Neural cell (in vitro differentiated cells): Measurements from ENCODE around the gene KRTAP5-9. TPM values are rescaled to one million over a fixed set of nuclear protein-coding genes. Genes with fewer than 3 reads are reported as not detected.

Experiments
- H2AFZ ChIP-seq: fragments of 200-600, 300-800 bp; sonication (generic), shearing (Covaris generic); 2 replicates; pipeline ENCODE4 v1.6.0; 2014; ENCODE audit warnings: low read depth, mild to moderate bottlenecking, antibody characterized with exemption, low read length, moderate library complexity
- H3F3A ChIP-seq: fragments of 200-600 bp; shearing (Covaris generic); 2 replicates; pipeline ENCODE4 v1.6.1; 2016; ENCODE audit warnings: mild to moderate bottlenecking, moderate library complexity, mixed read lengths, antibody characterized with exemption, low read length; ENCODE audit not compliant: insufficient read depth, poor library complexity, severe bottlenecking
- H3K27ac ChIP-seq: fragments of 200-600, 300-800 bp; sonication (generic), shearing (Covaris generic); 2 replicates; pipeline ENCODE4 v1.5.1; 2014; ENCODE audit warnings: mild to moderate bottlenecking, low read length, moderate library complexity
- H3K27me3 ChIP-seq: fragments of 300-800, 200-600 bp; sonication (generic), shearing (Covaris generic); 2 replicates; pipeline ENCODE4 v1.6.0; 2014; ENCODE audit warnings: mild to moderate bottlenecking, low read depth, low read length, moderate library complexity; ENCODE audit not compliant: insufficient read depth
- H3K36me3 ChIP-seq: fragments of 300-800, 200-600 bp; sonication (generic), shearing (Covaris generic); 2 replicates; pipeline ENCODE4 v1.5.1; 2014; ENCODE audit warnings: mild to moderate bottlenecking, antibody characterized with exemption, low read length, moderate library complexity; ENCODE audit not compliant: insufficient read depth
- H3K4me2 ChIP-seq: fragments of 300-800, 200-600 bp; sonication (generic), shearing (Covaris generic); 2 replicates; pipeline ENCODE4 v1.6.0; 2014; ENCODE audit warnings: mild to moderate bottlenecking, low read length
- H3K4me3 ChIP-seq: fragments of 300-800, 200-600 bp; sonication (generic), shearing (Covaris generic); 2 replicates; pipeline ENCODE4 v1.5.1; 2014; ENCODE audit warnings: mild to moderate bottlenecking, low read length, moderate library complexity
- H3K79me2 ChIP-seq: fragments of 200-600 bp; shearing (Covaris generic); replicated peaks from 2 replicates; pipeline ENCODE4 v1.6.0; 2014; ENCODE audit warnings: mild to moderate bottlenecking, low read length, moderate library complexity; ENCODE audit not compliant: insufficient read depth
- H3K9ac ChIP-seq: fragments of 300-800, 200-600 bp; sonication (generic), shearing (Covaris generic); 2 replicates; pipeline ENCODE4 v1.6.1; 2016; ENCODE audit warnings: mild to moderate bottlenecking, low read length, mixed read lengths
- H3K9me2 ChIP-seq: fragments of 200-600 bp; shearing (Covaris generic); 2 replicates; pipeline ENCODE4 v1.6.1; 2016; ENCODE audit warnings: mild to moderate bottlenecking, low read length, mixed read lengths; ENCODE audit not compliant: insufficient read depth
- H3K9me3 ChIP-seq: fragments of 200-600, 300-800 bp; sonication (generic), shearing (Covaris generic); 2 replicates; pipeline ENCODE4 v1.6.1; 2016; ENCODE audit warnings: mild to moderate bottlenecking, mixed run types, low read length, moderate library complexity, mixed read lengths
- H4K20me1 ChIP-seq: fragments of 200-600 bp; shearing (Covaris generic); 2 replicates; pipeline ENCODE4 v1.6.1; 2016; ENCODE audit warnings: mild to moderate bottlenecking, mixed run types; ENCODE audit not compliant: insufficient read depth
- EP300 ChIP-seq: fragments of 450-650 bp; conservative IDR thresholded peaks from 2 replicates; pipeline ENCODE4 v1.6.1; 2014; ENCODE audit warnings: antibody characterized with exemption, mild to moderate bottlenecking, moderate library complexity; ENCODE audit not compliant: poor library complexity, severe bottlenecking
- EZH2 ChIP-seq: fragments of 200-600, 300-800 bp; shearing (Covaris generic), sonication (generic); IDR thresholded peaks from 2 replicates; pipeline ENCODE4 v1.6.1; 2014; ENCODE audit warnings: antibody characterized with exemption, low read length, borderline replicate concordance, mild to moderate bottlenecking; ENCODE audit not compliant: insufficient read depth, poor library complexity, severe bottlenecking
- MXI1 ChIP-seq: fragments of 450-650 bp; conservative IDR thresholded peaks from 2 replicates; pipeline ENCODE4 v1.6.1; 2014; ENCODE audit warnings: antibody characterized with exemption, mild to moderate bottlenecking; ENCODE audit not compliant: poor library complexity, severe bottlenecking
- POLR2AphosphoS5 ChIP-seq: IDR thresholded peaks from 2 replicates; pipeline ENCODE4 v1.6.1; 2012
- RAD21 ChIP-seq: fragments of 450-650 bp; conservative IDR thresholded peaks from 2 replicates; pipeline ENCODE4 v1.6.1; 2014; ENCODE audit warnings: antibody characterized with exemption, mild to moderate bottlenecking, moderate library complexity
- SMC3 ChIP-seq: fragments of 450-650 bp; conservative IDR thresholded peaks from 2 replicates; pipeline ENCODE4 v1.6.1; 2014; ENCODE audit warnings: antibody characterized with exemption, mild to moderate bottlenecking, moderate library complexity; ENCODE audit not compliant: poor library complexity
- TAF1 ChIP-seq: IDR thresholded peaks from 2 replicates; pipeline ENCODE4 v1.6.1; 2012; ENCODE audit warnings: low read depth
- polyA plus RNA-seq: library from polyadenylated mRNA; depleted of rRNA; stranded (reverse); fragments of >200 nt; gene quantifications from 2 replicates; pipeline ENCODE4 v1.2.3, GENCODE V29; 2014
- TF ChIP-seq, protein P1 (sequence below): IDR thresholded peaks from 2 replicates; pipeline ENCODE4 v1.6.1; 2012; ENCODE audit warnings: borderline replicate concordance
- TF ChIP-seq, protein P2 (sequence below): fragments of 450-650 bp; IDR thresholded peaks from 2 replicates; pipeline ENCODE4 v1.5.1; 2014; ENCODE audit warnings: antibody characterized with exemption, mild to moderate bottlenecking, moderate library complexity; ENCODE audit not compliant: poor library complexity, severe bottlenecking

Gene KRTAP5-9
- polyA plus RNA-seq, 1 donor from 2014 or later, result not detected

DNA sequence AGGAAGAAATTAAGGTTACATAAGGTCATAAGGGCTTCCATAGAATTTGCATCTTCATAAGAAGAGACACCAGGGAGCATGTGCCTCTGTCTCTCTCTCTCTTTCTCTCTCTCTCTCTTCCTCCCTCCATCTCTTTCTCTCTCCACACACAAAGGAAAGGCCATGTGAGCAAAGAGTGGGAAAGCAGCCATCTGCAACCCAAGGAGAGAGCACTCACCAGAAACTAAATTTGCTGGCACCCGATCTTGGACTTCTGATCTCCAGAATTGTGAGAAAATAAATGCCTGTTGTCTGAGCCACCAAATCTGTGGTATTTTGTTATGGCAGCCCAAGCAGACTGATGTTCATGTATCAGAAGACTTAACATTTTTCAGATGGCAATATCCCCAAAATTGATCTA is 10.8 kb downstream of the KRTAP5-9 start:
- no peak overlapping the region for H2AFZ ChIP-seq
- no peaks in the 10 kb centered on the region for H4K20me1 ChIP-seq
- no peak for TF ChIP-seq EP300
- no peak for TF ChIP-seq TAF1
- TF ChIP-seq RAD21, result no peak
- TF ChIP-seq POLR2AphosphoS5, result no peak
- TF ChIP-seq, protein P1, sequence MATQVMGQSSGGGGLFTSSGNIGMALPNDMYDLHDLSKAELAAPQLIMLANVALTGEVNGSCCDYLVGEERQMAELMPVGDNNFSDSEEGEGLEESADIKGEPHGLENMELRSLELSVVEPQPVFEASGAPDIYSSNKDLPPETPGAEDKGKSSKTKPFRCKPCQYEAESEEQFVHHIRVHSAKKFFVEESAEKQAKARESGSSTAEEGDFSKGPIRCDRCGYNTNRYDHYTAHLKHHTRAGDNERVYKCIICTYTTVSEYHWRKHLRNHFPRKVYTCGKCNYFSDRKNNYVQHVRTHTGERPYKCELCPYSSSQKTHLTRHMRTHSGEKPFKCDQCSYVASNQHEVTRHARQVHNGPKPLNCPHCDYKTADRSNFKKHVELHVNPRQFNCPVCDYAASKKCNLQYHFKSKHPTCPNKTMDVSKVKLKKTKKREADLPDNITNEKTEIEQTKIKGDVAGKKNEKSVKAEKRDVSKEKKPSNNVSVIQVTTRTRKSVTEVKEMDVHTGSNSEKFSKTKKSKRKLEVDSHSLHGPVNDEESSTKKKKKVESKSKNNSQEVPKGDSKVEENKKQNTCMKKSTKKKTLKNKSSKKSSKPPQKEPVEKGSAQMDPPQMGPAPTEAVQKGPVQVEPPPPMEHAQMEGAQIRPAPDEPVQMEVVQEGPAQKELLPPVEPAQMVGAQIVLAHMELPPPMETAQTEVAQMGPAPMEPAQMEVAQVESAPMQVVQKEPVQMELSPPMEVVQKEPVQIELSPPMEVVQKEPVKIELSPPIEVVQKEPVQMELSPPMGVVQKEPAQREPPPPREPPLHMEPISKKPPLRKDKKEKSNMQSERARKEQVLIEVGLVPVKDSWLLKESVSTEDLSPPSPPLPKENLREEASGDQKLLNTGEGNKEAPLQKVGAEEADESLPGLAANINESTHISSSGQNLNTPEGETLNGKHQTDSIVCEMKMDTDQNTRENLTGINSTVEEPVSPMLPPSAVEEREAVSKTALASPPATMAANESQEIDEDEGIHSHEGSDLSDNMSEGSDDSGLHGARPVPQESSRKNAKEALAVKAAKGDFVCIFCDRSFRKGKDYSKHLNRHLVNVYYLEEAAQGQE, result no peak
- TF ChIP-seq EZH2, result no peak
- TF ChIP-seq, protein P2, sequence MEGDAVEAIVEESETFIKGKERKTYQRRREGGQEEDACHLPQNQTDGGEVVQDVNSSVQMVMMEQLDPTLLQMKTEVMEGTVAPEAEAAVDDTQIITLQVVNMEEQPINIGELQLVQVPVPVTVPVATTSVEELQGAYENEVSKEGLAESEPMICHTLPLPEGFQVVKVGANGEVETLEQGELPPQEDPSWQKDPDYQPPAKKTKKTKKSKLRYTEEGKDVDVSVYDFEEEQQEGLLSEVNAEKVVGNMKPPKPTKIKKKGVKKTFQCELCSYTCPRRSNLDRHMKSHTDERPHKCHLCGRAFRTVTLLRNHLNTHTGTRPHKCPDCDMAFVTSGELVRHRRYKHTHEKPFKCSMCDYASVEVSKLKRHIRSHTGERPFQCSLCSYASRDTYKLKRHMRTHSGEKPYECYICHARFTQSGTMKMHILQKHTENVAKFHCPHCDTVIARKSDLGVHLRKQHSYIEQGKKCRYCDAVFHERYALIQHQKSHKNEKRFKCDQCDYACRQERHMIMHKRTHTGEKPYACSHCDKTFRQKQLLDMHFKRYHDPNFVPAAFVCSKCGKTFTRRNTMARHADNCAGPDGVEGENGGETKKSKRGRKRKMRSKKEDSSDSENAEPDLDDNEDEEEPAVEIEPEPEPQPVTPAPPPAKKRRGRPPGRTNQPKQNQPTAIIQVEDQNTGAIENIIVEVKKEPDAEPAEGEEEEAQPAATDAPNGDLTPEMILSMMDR, result no peak
- TF ChIP-seq MXI1, result no peak
- H3K4me2 ChIP-seq, result no peak overlapping the region
- H3K79me2 ChIP-seq, result no peaks in the 10 kb centered on the region
- no peaks in the 10 kb centered on the region for H3K36me3 ChIP-seq
- no peaks in the 10 kb centered on the region for H3K9me3 ChIP-seq
- no peaks in the 10 kb centered on the region for H3K9me2 ChIP-seq
- H3F3A ChIP-seq, result no peaks in the 10 kb centered on the region
- H3K27ac ChIP-seq, result no peak overlapping the region
- H3K4me3 ChIP-seq, result no peak overlapping the region
- no peaks in the 10 kb centered on the region for H3K27me3 ChIP-seq
- H3K9ac ChIP-seq, result no peak overlapping the region

- no peaks in the 10 kb centered on the region for H3K36me3 ChIP-seq
- H3K9ac ChIP-seq, result no peak overlapping the region
- no peak for TF ChIP-seq RAD21
- TF ChIP-seq EP300, result no peak
- no peak for TF ChIP-seq MXI1
- TF ChIP-seq, protein P1, result no peak
- TF ChIP-seq EZH2, result no peak
- TF ChIP-seq TAF1, result no peak
- TF ChIP-seq POLR2AphosphoS5, result no peak
- TF ChIP-seq, protein P2, result no peak
- TF ChIP-seq SMC3, result no peak
- H3K9me3 ChIP-seq, result no peaks in the 10 kb centered on the region
- no peak overlapping the region for H3K27ac ChIP-seq
- H2AFZ ChIP-seq, result no peak overlapping the region
- H3K9me2 ChIP-seq, result no peaks in the 10 kb centered on the region
- no peak overlapping the region for H3K4me2 ChIP-seq
- no peaks in the 10 kb centered on the region for H3K79me2 ChIP-seq
- H3K4me3 ChIP-seq, result no peak overlapping the region
- no peaks in the 10 kb centered on the region for H4K20me1 ChIP-seq
- H3K27me3 ChIP-seq, result no peaks in the 10 kb centered on the region
- H3F3A ChIP-seq, result no peaks in the 10 kb centered on the region
Measured at GRCh38 chr11:71562120-71562519, 13.9 kb downstream of the KRTAP5-9 start.
